ENCODE measurements around the gene SYCE1.

SYCE1 gene

GRCh38 chr10:133511408-133511807, 54.0 kb downstream of the SYCE1 start:
- no peak for DNase-seq

DNA sequence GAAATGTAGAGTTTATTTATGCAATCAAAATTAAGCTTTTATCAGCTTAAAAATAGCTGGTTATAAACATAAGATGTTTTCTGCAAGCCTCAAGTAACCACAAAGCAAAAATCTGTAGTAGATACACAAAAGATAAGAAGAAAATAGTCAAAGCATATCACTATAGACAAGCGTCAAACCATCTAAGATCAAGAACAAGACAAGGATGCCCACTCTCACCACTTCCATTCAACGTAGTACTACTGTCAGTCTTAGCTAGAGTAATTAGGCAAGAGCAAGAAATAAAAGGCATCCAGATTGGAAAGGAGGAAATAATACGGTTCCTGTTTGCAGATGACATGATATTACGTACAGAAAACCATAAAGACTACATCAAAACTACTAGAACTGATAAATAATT, 55.7 kb downstream of the SYCE1 start:
- no peak for DNase-seq

Measured in midbrain (tissue), 1 donor.